HepG2 (cell line): ENCODE results near the gene AMZ2. TPM values are rescaled to one million over a fixed set of nuclear protein-coding genes. Genes with fewer than 3 reads are reported as not detected.
A peak's percentile ranks its signal among the peaks of the same experiment; 100 is the strongest.

ENCODE experiments used
- BORCS8-MEF2B ChIP-seq: sonication (generic); formaldehyde crosslinking; IDR thresholded peaks from 2 replicates; pipeline ENCODE4 v1.8.0; 2022; ENCODE audit warnings: mild to moderate bottlenecking, missing genetic modification reagents
- DR1 ChIP-seq: sonication (generic); formaldehyde crosslinking; IDR thresholded peaks from 2 replicates; pipeline ENCODE4 v1.8.0; 2021; ENCODE audit warnings: mild to moderate bottlenecking, missing genetic modification reagents, inconsistent platforms
- KAT2B ChIP-seq: fragments of 150-350 bp; IDR thresholded peaks from 2 replicates; pipeline ENCODE4 v1.6.1; 2014; ENCODE audit warnings: low read depth, low read length, borderline replicate concordance
- PHF8 ChIP-seq: sonication (generic); formaldehyde crosslinking; IDR thresholded peaks from 2 replicates; pipeline ENCODE4 v1.5.0; 2020; ENCODE audit warnings: missing genetic modification reagents
- POGZ ChIP-seq: sonication (generic); formaldehyde crosslinking; IDR thresholded peaks from 2 replicates; pipeline ENCODE4 v1.4.0; 2020; ENCODE audit warnings: mild to moderate bottlenecking, missing genetic modification reagents
- POLR2AphosphoS2 ChIP-seq: IDR thresholded peaks from 2 replicates; pipeline ENCODE4 v1.6.1; 2011; ENCODE audit warnings: low read depth, low read length, improper control_type of control experiment
- RAD21 ChIP-seq: fragments of 450-650 bp; formaldehyde crosslinking; IDR thresholded peaks from 2 replicates; pipeline ENCODE4 v1.5.0; 2020; ENCODE audit warnings: mild to moderate bottlenecking
- SMAD3 ChIP-seq: sonication (generic); formaldehyde crosslinking; IDR thresholded peaks from 2 replicates; pipeline ENCODE4 v1.4.0; 2020; ENCODE audit warnings: missing genetic modification reagents
- ZC3H13 ChIP-seq: sonication (generic); formaldehyde crosslinking; IDR thresholded peaks from 2 replicates; pipeline ENCODE4 v1.8.1; 2023; ENCODE audit warnings: mild to moderate bottlenecking, missing genetic modification reagents, moderate library complexity
- ZNF138 ChIP-seq: sonication (generic); formaldehyde crosslinking; IDR thresholded peaks from 2 replicates; pipeline ENCODE4 v1.5.0; 2020; ENCODE audit warnings: mild to moderate bottlenecking, low read depth, missing genetic modification reagents
- ZNF17 ChIP-seq: sonication (generic); formaldehyde crosslinking; IDR thresholded peaks from 2 replicates; pipeline ENCODE4 v1.5.0; 2020; ENCODE audit warnings: mild to moderate bottlenecking, missing genetic modification reagents
- ZNF549 ChIP-seq: sonication (generic); formaldehyde crosslinking; IDR thresholded peaks from 2 replicates; pipeline ENCODE4 v1.5.0; 2020; ENCODE audit warnings: missing genetic modification reagents
- ZNF713 ChIP-seq: sonication (generic); formaldehyde crosslinking; IDR thresholded peaks from 2 replicates; pipeline ENCODE4 v1.4.0; 2020; ENCODE audit warnings: mild to moderate bottlenecking, missing genetic modification reagents
- ZNF75D ChIP-seq: sonication (generic); formaldehyde crosslinking; IDR thresholded peaks from 2 replicates; pipeline ENCODE4 v1.8.1; 2023; ENCODE audit warnings: missing genetic modification reagents, mild to moderate bottlenecking, borderline replicate concordance
- ZNF766 ChIP-seq: sonication (generic); formaldehyde crosslinking; IDR thresholded peaks from 2 replicates; pipeline ENCODE4 v1.5.0; 2020; ENCODE audit warnings: missing genetic modification reagents, borderline replicate concordance
- ZSCAN9 ChIP-seq: IDR thresholded peaks from 2 replicates; pipeline ENCODE4 v1.6.1; 2016; ENCODE audit warnings: borderline replicate concordance
- polyA plus RNA-seq, 8 experiments: library from polyadenylated mRNA; depleted of rRNA in 3 of 8; stranded (reverse) in 7 of 8; unstranded in 1 of 8; fragments of >200 nt; fragmentation: Illumina TruSeq in 4 of 8; extraction: Trizol in 4 of 8; gene quantifications; 2 replicates each; pipeline versions ENCODE4 v1.2.1 to v1.2.3, GENCODE V29; 2011 to 2016; ENCODE audit warnings: low read depth in 4 of 8, missing spikeins in 1 of 8, mixed read lengths in 1 of 8; ENCODE audit not compliant: insufficient read depth in 1 of 8
- total RNA-seq, 5 experiments: library from RNA; depleted of rRNA; stranded (reverse); fragments of >200 nt; fragmentation: Illumina TruSeq; extraction: Trizol; gene quantifications; 2 replicates each; pipeline ENCODE4 v1.2.3, GENCODE V29; 2016; ENCODE audit warnings: low read depth in 1 of 5
- TF ChIP-seq, protein P1 (sequence below): sonication (generic); formaldehyde crosslinking; IDR thresholded peaks from 2 replicates; pipeline ENCODE4 v1.5.1; 2020; ENCODE audit warnings: mild to moderate bottlenecking, missing genetic modification reagents, borderline replicate concordance
- TF ChIP-seq, protein P2 (sequence below): sonication (generic); formaldehyde crosslinking; IDR thresholded peaks from 2 replicates; pipeline ENCODE4 v1.8.1; 2022; ENCODE audit warnings: low read depth, mild to moderate bottlenecking, missing genetic modification reagents
- TF ChIP-seq, protein P3 (sequence below), 2 experiments: sonication (generic) in 1 of 2; formaldehyde crosslinking in 1 of 2; IDR thresholded peaks; 2 replicates each; pipeline versions ENCODE4 v1.6.1 to v1.9.0; 2014 to 2022; ENCODE audit warnings: antibody characterized with exemption in 1 of 2, borderline replicate concordance in 1 of 2, inconsistent platforms in 1 of 2, low read depth in 1 of 2, missing genetic modification reagents in 1 of 2

Gene AMZ2
- total and polyA plus RNA-seq, 2 of the 13 experiments (the other 11 are each of a cell fraction or from before 2014, with no cell fraction given): 86.9 to 90.2 TPM

DNA sequence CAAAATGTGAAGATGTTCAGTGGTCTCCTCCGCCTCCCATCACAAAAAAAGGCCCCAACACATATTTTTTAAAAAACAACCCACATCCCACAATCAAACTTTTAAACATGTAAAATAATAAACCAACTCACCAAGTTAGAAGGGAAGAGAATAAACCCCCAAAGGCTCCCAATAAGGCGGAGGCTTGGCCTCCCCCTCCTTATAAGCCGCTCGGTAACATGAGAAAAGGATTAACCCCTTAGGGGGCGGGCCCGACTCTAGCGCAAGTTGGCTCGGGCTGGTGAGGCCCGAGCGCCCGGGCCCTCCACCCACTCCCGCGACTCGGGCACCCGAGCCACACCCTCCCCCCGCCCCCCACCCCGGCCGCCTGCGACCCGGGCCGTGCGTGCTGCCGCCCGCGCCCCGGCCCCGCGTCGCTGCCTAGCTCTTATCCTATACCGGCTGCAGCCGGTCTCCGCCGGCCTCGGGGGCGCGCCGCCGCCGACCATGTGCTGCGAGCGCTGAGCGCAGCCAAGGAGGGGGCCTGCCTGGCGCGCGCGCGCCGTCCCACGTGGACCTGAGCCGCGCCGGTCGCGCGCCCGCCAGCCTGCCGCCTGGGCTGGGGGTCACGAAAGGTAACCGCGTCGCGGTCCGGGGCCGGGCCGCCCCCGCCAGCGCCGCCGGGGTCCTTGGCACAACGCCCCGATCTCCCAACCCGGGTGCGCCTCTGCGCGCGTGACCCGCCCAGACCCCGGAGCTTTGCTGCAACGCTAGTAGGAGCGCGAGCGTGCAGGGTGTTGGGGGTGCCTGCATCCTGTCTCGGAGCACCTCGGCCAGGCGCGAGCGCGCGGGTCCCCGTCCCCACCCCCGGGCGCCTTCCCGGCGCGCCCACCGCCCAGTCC lies 43.4 kb downstream of the AMZ2 start, which contains the start of the genes ARSG and SLC16A6 (continued):
- TF ChIP-seq, protein P1, sequence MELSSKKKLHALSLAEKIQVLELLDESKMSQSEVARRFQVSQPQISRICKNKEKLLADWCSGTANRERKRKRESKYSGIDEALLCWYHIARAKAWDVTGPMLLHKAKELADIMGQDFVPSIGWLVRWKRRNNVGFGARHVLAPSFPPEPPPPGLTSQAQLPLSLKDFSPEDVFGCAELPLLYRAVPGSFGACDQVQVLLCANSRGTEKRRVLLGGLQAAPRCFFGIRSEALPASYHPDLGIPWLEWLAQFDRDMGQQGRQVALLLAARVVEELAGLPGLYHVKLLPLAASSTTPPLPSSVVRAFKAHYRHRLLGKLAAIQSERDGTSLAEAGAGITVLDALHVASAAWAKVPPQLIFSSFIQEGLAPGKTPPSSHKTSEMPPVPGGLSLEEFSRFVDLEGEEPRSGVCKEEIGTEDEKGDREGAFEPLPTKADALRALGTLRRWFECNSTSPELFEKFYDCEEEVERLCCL (CRISPR knock-in tag): 0 out of 2 replicates have a peak, but pooled peaks have one; percentile 1
- TF ChIP-seq ZNF766 (CRISPR knock-in tag) (peak; percentile 94), ZNF17 (CRISPR knock-in tag) (no peak), ZC3H13 (CRISPR knock-in tag) (peak; percentile 4; the same call in 1 of the 2 replicates), ZNF549 (peak; percentile 83; the same call in 1 of the 2 replicates), POGZ (no peak), DR1 (no peak; the same call in 1 of the 2 replicates), SMAD3 (CRISPR knock-in tag) (no peak), ZNF138 (CRISPR knock-in tag) (no peak), ZNF713 (no peak), ZSCAN9 (CRISPR knock-in tag) (no peak), RAD21 (CRISPR knock-in tag) (peak; percentile 7; the same call in 1 of the 2 replicates), POLR2AphosphoS2 (no peak), BORCS8-MEF2B (CRISPR knock-in tag) (peak; percentile 15), ZNF75D (CRISPR knock-in tag) (no peak), PHF8 (CRISPR knock-in tag) (no peak), KAT2B (no peak)
- TF ChIP-seq, protein P2, sequence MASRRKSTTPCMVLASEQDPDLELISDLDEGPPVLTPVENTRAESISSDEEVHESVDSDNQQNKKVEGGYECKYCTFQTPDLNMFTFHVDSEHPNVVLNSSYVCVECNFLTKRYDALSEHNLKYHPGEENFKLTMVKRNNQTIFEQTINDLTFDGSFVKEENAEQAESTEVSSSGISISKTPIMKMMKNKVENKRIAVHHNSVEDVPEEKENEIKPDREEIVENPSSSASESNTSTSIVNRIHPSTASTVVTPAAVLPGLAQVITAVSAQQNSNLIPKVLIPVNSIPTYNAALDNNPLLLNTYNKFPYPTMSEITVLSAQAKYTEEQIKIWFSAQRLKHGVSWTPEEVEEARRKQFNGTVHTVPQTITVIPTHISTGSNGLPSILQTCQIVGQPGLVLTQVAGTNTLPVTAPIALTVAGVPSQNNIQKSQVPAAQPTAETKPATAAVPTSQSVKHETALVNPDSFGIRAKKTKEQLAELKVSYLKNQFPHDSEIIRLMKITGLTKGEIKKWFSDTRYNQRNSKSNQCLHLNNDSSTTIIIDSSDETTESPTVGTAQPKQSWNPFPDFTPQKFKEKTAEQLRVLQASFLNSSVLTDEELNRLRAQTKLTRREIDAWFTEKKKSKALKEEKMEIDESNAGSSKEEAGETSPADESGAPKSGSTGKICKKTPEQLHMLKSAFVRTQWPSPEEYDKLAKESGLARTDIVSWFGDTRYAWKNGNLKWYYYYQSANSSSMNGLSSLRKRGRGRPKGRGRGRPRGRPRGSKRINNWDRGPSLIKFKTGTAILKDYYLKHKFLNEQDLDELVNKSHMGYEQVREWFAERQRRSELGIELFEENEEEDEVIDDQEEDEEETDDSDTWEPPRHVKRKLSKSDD: no peak; the same call in 1 of the 2 replicates
- TF ChIP-seq, protein P3, sequence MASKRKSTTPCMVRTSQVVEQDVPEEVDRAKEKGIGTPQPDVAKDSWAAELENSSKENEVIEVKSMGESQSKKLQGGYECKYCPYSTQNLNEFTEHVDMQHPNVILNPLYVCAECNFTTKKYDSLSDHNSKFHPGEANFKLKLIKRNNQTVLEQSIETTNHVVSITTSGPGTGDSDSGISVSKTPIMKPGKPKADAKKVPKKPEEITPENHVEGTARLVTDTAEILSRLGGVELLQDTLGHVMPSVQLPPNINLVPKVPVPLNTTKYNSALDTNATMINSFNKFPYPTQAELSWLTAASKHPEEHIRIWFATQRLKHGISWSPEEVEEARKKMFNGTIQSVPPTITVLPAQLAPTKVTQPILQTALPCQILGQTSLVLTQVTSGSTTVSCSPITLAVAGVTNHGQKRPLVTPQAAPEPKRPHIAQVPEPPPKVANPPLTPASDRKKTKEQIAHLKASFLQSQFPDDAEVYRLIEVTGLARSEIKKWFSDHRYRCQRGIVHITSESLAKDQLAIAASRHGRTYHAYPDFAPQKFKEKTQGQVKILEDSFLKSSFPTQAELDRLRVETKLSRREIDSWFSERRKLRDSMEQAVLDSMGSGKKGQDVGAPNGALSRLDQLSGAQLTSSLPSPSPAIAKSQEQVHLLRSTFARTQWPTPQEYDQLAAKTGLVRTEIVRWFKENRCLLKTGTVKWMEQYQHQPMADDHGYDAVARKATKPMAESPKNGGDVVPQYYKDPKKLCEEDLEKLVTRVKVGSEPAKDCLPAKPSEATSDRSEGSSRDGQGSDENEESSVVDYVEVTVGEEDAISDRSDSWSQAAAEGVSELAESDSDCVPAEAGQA (IDR thresholded peaks at IDR 0.05; ENCODE audit: low read depth): no peak
- TF ChIP-seq, protein P3 (CRISPR knock-in tag; IDR thresholded peaks at IDR 0.05; ENCODE audit: borderline replicate concordance): peak; percentile 95; the same call in 1 of the 2 replicates
